Spleen (tissue), 11 donors: ENCODE measurements around the gene ESAM. TPM values are rescaled to one million over a fixed set of nuclear protein-coding genes. Genes with fewer than 3 reads are reported as not detected.

Experiments used
- DNase-seq: peaks from one replicate; pipeline ENCODE4 v3.0.0-alpha.2; 2020
- H3K27ac ChIP-seq, 8 donors: fragments of 200-600 bp; sonication (generic) in 7 of 8; 1 replicate in 4 of 8; 2 replicates in 4 of 8; pipeline versions ENCODE4 v1.5.0 to v1.8.0; 2016 to 2021; ENCODE audit warnings: inconsistent platforms in 4 of 8, mild to moderate bottlenecking in 4 of 8, moderate library complexity in 1 of 8
- H3K27me3 ChIP-seq, 7 donors: fragments of 200-600 bp; sonication (generic) in 6 of 7; replicated peaks in 1 of 7; 1 replicate in 4 of 7; 2 replicates in 3 of 7; pipeline versions ENCODE4 v1.5.0 to v1.8.0; 2016 to 2021; ENCODE audit warnings: inconsistent platforms in 3 of 7, mild to moderate bottlenecking in 1 of 7
- H3K36me3 ChIP-seq, 6 donors: fragments of 200-600 bp; sonication (generic) in 5 of 6; 1 replicate in 4 of 6; 2 replicates in 2 of 6; pipeline versions ENCODE4 v1.5.0 to v1.8.0; 2016 to 2021; ENCODE audit warnings: inconsistent platforms in 2 of 6
- H3K4me1 ChIP-seq, 6 donors: fragments of 200-600 bp; sonication (generic) in 5 of 6; 1 replicate in 3 of 6; 2 replicates in 3 of 6; pipeline versions ENCODE4 v1.5.0 to v1.8.0; 2016 to 2021; ENCODE audit warnings: inconsistent platforms in 3 of 6
- H3K4me3 ChIP-seq, 8 donors: fragments of 200-600 bp; sonication (generic) in 7 of 8; 1 replicate in 4 of 8; 2 replicates in 4 of 8; pipeline versions ENCODE4 v1.5.0 to v1.8.0; 2016 to 2021; ENCODE audit warnings: inconsistent platforms in 4 of 8, mild to moderate bottlenecking in 4 of 8, moderate library complexity in 2 of 8
- H3K9me3 ChIP-seq, 8 donors: fragments of 200-600 bp; sonication (generic) in 7 of 8; 1 replicate in 4 of 8; 2 replicates in 4 of 8; pipeline versions ENCODE4 v1.5.0 to v1.8.0; 2016 to 2021; ENCODE audit warnings: inconsistent platforms in 4 of 8
- POLR2A ChIP-seq, 3 donors: fragments of 450-650 bp; IDR thresholded peaks; one replicate each; pipeline ENCODE4 v1.5.1; 2017; ENCODE audit warnings: antibody characterized with exemption in 3 of 3, mild to moderate bottlenecking in 1 of 3
- POLR2AphosphoS5 ChIP-seq, 3 donors: sonication (generic); formaldehyde crosslinking; IDR thresholded peaks; one replicate each; pipeline ENCODE4 v1.5.1; 2017; ENCODE audit warnings: antibody characterized with exemption in 3 of 3
- WGBS, 5 donors: extraction: QIAGEN DNeasy Blood & Tissue Kit in 3 of 5; methylation state at CpG; one replicate each; pipeline versions ENCODE4 v1.1.5 to v1.1.7; 2013 to 2018; 5-methylcytosine and 5-hydroxymethylcytosine counted together
- intact Hi-C: fragments of 100-400 bp; cut with DNase I; formaldehyde crosslinking; loops from one replicate; pipeline ENCODE4 v1.15.0; 2023; ENCODE audit warnings: low total_unique reads
- polyA plus RNA-seq, 3 donors: library from polyadenylated mRNA; stranded (reverse); fragments of 200-250 nt; gene quantifications; one replicate each; pipeline ENCODE4 v1.2.1, GENCODE V29; 2013
- total RNA-seq, 7 donors: library from RNA; depleted of rRNA in 3 of 7; stranded (reverse); fragments of >200 nt in 3 of 7; fragmentation: NEBNext Ultra II Directional in 4 of 7; extraction: Animal tissue kit (Norgen Biotek cat#: 25700) in 4 of 7; gene quantifications; one replicate each; pipeline versions ENCODE4 v1.1.0 to v1.2.1, GENCODE V29; 2016 to 2021
- TF ChIP-seq, protein P1 (sequence below), 11 experiments: fragments of 200-600 bp in 7 of 11; fragments of 450-650 bp in 4 of 11; sonication (generic) in 4 of 11; IDR thresholded peaks in 8 of 11; conservative IDR thresholded peaks in 3 of 11; 1 replicate in 7 of 11; 2 replicates in 4 of 11; pipeline versions ENCODE4 v1.4.0 to v1.8.0; 2016 to 2021; ENCODE audit warnings: antibody characterized with exemption in 11 of 11, inconsistent platforms in 4 of 11, mild to moderate bottlenecking in 1 of 11
- donor health status: healthy with polysubstance abuse.
- donor health status: DM: no; HTN: no; CAD: no; lungs with moderate emphysema.
- donor health status: DM: no; HTN: no; CAD: no.
- donor health status: Bipolar disorder and iron deficiency.
- donor health status: healthy.
- donor health status: DM: no; HTN: no; CAD: no.
- donor health status: DM: yes; HTN: yes; CAD: no.

ESAM gene
- total and polyA plus RNA-seq, 10 donors = 14.3 to 49.2 (median 28.8) TPM

DNA sequence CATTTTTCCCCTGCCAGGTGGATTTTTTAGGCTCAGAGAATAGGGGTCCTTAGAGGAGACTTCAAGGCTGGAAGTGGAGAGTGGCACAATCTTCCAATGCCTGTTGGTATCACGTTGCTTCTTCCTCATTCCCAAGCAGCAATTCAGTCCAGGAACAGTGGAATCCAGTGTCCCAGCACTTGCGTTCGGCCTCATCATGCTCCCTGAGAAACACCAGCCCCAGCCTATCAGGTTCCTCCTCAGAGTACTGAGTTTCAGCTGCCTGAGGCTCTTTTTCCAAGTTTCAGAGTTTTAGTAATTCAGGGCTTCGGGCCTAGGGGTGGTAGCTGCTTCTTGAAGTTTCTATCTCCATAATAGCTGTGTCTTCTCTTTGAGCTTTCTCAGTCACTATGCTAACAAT, 54.3 kb downstream of the ESAM start:
- 86 to 90% (median 87%) methylated on average over 4 of the region's 4 CpGs for WGBS, 5 donors
- no peaks in the 10 kb centered on the region for H3K4me1 ChIP-seq
- H3K27ac ChIP-seq = no peak overlapping the region
- H3K36me3 ChIP-seq = no peaks in the 10 kb centered on the region
- no peak overlapping the region for H3K4me3 ChIP-seq
- TF ChIP-seq, protein P1, sequence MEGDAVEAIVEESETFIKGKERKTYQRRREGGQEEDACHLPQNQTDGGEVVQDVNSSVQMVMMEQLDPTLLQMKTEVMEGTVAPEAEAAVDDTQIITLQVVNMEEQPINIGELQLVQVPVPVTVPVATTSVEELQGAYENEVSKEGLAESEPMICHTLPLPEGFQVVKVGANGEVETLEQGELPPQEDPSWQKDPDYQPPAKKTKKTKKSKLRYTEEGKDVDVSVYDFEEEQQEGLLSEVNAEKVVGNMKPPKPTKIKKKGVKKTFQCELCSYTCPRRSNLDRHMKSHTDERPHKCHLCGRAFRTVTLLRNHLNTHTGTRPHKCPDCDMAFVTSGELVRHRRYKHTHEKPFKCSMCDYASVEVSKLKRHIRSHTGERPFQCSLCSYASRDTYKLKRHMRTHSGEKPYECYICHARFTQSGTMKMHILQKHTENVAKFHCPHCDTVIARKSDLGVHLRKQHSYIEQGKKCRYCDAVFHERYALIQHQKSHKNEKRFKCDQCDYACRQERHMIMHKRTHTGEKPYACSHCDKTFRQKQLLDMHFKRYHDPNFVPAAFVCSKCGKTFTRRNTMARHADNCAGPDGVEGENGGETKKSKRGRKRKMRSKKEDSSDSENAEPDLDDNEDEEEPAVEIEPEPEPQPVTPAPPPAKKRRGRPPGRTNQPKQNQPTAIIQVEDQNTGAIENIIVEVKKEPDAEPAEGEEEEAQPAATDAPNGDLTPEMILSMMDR (IDR thresholded peaks at IDR 0.05 in 8 of 11, conservative IDR thresholded peaks at IDR 0.05 in 3 of 11) = no peak
- TF ChIP-seq POLR2AphosphoS5 (IDR thresholded peaks at IDR 0.05) (no peak), POLR2A (IDR thresholded peaks at IDR 0.05) (no peak)
- intact Hi-C loops = no loop called here
- H3K9me3 ChIP-seq = peaks cover 0 to 21% (median 16%) of the 10 kb centered on the region in 8 donors
- no peak for DNase-seq
- H3K27me3 ChIP-seq = peaks cover 0 to 4% (median 0%) of the 10 kb centered on the region in 7 donors

Other genes with a start within 250 kb of the ESAM start
- gene OR8B12, start 218.6 kb downstream of the ESAM start, total RNA-seq = not detected
- gene OR8B12, start 218.6 kb downstream of the ESAM start, polyA plus RNA-seq = not detected
- not detected for gene OR8A1, start 192.3 kb downstream of the ESAM start, total RNA-seq
- not detected for gene OR8A1, start 192.3 kb downstream of the ESAM start, polyA plus RNA-seq
- gene PANX3, start 150.9 kb downstream of the ESAM start, total RNA-seq = not detected
- gene PANX3, start 150.9 kb downstream of the ESAM start, polyA plus RNA-seq = not detected
- 10 to 100 TPM; 37.4 to 65.0 (median 47.5) TPM for gene TBRG1, start 139.4 kb downstream of the ESAM start, total RNA-seq
- gene TBRG1, start 139.4 kb downstream of the ESAM start, polyA plus RNA-seq = 10 to 100 TPM; 23.3 to 51.5 (median 33.6) TPM
- gene SIAE, start 88.6 kb downstream of the ESAM start, total RNA-seq = 10 to 100 TPM in 6 of 7 donors, 1 to 10 TPM in 1; 8.9 to 15.3 (median 14.0) TPM
- 1 to 10 TPM; 4.7 to 6.5 (median 5.9) TPM for gene SIAE, start 88.6 kb downstream of the ESAM start, polyA plus RNA-seq
- gene SPA17, start 88.4 kb downstream of the ESAM start, total RNA-seq = 1 to 10 TPM in 5 of 7 donors, under 1 TPM in 2; 0.34 to 2.6 (median 1.6) TPM
- 1 to 10 TPM; 2.6 to 4.8 (median 3.6) TPM for gene SPA17, start 88.4 kb downstream of the ESAM start, polyA plus RNA-seq
- gene NRGN, start 22.3 kb downstream of the ESAM start, total RNA-seq = 10 to 100 TPM; 29.0 to 61.2 (median 46.5) TPM
- 10 to 100 TPM; 12.7 to 24.2 (median 15.9) TPM for gene NRGN, start 22.3 kb downstream of the ESAM start, polyA plus RNA-seq
- 1 to 10 TPM in 2 of 7 donors, under 1 TPM in 2, not detected in 3; 0.43 to 1.5 (median 1.0) TPM for gene VSIG2, start 10.0 kb downstream of the ESAM start, total RNA-seq
- gene VSIG2, start 10.0 kb downstream of the ESAM start, polyA plus RNA-seq = 1 to 10 TPM in 2 of 3 donors, under 1 TPM in 1; 0.47 to 2.1 (median 2.0) TPM
- gene MSANTD2, start 38.1 kb upstream of the ESAM start, total RNA-seq = 10 to 100 TPM; 16.5 to 25.8 (median 19.3) TPM
- 10 to 100 TPM in 2 of 3 donors, 1 to 10 TPM in 1; 9.5 to 17.6 (median 13.8) TPM for gene MSANTD2, start 38.1 kb upstream of the ESAM start, polyA plus RNA-seq
- 10 to 100 TPM; 13.2 to 35.0 (median 25.0) TPM for gene ROBO3, start 103.1 kb upstream of the ESAM start, total RNA-seq
- gene ROBO3, start 103.1 kb upstream of the ESAM start, polyA plus RNA-seq = 10 to 100 TPM; 15.5 to 43.2 (median 25.9) TPM
- 100 to 1,000 TPM in 6 of 7 donors, 10 to 100 TPM in 1; 96.9 to 246 (median 147) TPM for gene ROBO4, start 135.6 kb upstream of the ESAM start, total RNA-seq
- 10 to 100 TPM in 2 of 3 donors, 1 to 10 TPM in 1; 6.7 to 53.2 (median 24.9) TPM for gene ROBO4, start 135.6 kb upstream of the ESAM start, polyA plus RNA-seq
- under 1 TPM in 1 of 7 donors, not detected in 6; 0.25 TPM for gene HEPN1, start 157.0 kb upstream of the ESAM start, total RNA-seq
- not detected for gene HEPN1, start 157.0 kb upstream of the ESAM start, polyA plus RNA-seq
- gene HEPACAM, start 173.8 kb upstream of the ESAM start, total RNA-seq = 1 to 10 TPM in 1 of 7 donors, not detected in 6; 2.7 TPM
- gene HEPACAM, start 173.8 kb upstream of the ESAM start, polyA plus RNA-seq = under 1 TPM; 0.04 to 0.38 (median 0.22) TPM
- 1 to 10 TPM; 1.4 to 3.6 (median 2.7) TPM for gene CCDC15, start 191.9 kb upstream of the ESAM start, total RNA-seq
- gene CCDC15, start 191.9 kb upstream of the ESAM start, polyA plus RNA-seq = under 1 TPM; 0.61 to 0.86 (median 0.70) TPM